WERI-Rb-1 (cell line): ENCODE data around the gene FAM171A2.

Experiments used
- DNase-seq: peaks from one replicate; pipeline ENCODE4 v3.0.0-alpha.2; 2020
- H3K27ac ChIP-seq: fragments of 250-450 bp; sonication (Bioruptor Pico); 2 replicates; pipeline ENCODE4 v1.5.1; 2020; ENCODE audit warnings: mild to moderate bottlenecking, moderate library complexity
- H3K27me3 ChIP-seq: fragments of 250-450 bp; sonication (Bioruptor Pico); 2 replicates; pipeline ENCODE4 v1.5.1; 2021; ENCODE audit warnings: mild to moderate bottlenecking, low read depth, moderate library complexity; ENCODE audit not compliant: insufficient read depth, severe bottlenecking
- H3K36me3 ChIP-seq: fragments of 250-450 bp; sonication (Bioruptor Pico); 2 replicates; pipeline ENCODE4 v1.5.1; 2020; ENCODE audit warnings: mild to moderate bottlenecking, moderate library complexity
- H3K4me3 ChIP-seq: 2 replicates; pipeline ENCODE4 v1.5.1; 2011; ENCODE audit warnings: low read depth, mild to moderate bottlenecking, control low read depth, low read length
- H3K9me3 ChIP-seq: fragments of 250-450 bp; sonication (Bioruptor Pico); 2 replicates; pipeline ENCODE4 v1.5.1; 2021; ENCODE audit warnings: mild to moderate bottlenecking, moderate library complexity; ENCODE audit not compliant: severe bottlenecking
- TF ChIP-seq, protein P1 (sequence below): IDR thresholded peaks from 2 replicates; pipeline ENCODE4 v1.5.1; 2011; ENCODE audit warnings: low read depth, mild to moderate bottlenecking, control low read depth, inconsistent platforms, low read length

FAM171A2 gene

DNA sequence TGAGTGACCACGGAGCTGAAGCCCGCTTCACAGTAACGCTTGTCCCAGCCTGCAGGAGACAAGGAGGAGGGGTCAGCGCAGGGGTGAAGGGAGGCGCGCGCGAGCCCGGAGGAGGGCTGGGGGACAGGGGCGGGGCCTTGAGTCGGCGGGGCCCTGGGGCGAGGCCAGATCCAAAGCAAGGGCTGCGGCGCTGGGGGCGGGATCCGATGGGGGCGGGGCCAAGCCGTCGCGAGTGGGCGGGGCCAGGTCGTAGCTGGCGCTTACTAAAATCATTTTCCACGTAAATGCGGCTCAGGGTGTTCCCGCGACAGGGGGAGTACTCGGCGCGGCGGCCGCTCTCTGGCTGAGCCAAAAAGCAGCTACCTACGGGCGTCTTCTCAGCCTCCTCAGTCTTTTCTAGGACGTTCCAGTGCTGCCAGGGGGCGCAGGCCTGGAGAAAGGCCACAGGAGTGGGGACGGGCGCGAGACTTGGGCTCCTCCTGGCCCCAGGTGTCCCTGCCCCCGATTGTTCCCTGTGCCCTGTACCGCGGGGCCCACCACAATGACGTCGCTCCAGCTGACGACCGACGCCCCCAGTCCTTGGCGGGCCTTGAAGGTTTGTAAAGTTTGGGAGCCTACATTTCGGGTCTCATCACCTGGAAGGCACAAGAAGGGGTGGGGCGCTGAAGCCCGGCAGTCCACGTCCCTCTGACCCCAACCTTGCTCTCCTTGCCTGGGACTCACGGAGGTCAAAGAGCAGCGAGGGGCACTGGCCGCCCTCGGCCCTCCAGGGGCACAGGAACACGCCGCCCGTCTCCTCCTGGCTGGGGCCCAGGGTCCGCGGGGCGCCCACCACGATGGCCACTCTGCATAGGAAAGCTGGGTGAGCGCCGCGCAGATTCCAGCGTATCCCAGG lies 21.9 kb upstream of the FAM171A2 start:
- peak; percentile 82 for DNase-seq
- Histone ChIP-seq H3K9me3 (peaks cover 17% of the 10 kb centered on the region), H3K36me3 (no peaks in the 10 kb centered on the region), H3K27ac (no peak overlapping the region), H3K4me3 (peak overlapping the region; percentile 51), H3K27me3 (no peaks in the 10 kb centered on the region)
- TF ChIP-seq, protein P1, sequence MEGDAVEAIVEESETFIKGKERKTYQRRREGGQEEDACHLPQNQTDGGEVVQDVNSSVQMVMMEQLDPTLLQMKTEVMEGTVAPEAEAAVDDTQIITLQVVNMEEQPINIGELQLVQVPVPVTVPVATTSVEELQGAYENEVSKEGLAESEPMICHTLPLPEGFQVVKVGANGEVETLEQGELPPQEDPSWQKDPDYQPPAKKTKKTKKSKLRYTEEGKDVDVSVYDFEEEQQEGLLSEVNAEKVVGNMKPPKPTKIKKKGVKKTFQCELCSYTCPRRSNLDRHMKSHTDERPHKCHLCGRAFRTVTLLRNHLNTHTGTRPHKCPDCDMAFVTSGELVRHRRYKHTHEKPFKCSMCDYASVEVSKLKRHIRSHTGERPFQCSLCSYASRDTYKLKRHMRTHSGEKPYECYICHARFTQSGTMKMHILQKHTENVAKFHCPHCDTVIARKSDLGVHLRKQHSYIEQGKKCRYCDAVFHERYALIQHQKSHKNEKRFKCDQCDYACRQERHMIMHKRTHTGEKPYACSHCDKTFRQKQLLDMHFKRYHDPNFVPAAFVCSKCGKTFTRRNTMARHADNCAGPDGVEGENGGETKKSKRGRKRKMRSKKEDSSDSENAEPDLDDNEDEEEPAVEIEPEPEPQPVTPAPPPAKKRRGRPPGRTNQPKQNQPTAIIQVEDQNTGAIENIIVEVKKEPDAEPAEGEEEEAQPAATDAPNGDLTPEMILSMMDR: 0 out of 2 replicates have a peak, but pooled peaks have one; percentile 2

DNA sequence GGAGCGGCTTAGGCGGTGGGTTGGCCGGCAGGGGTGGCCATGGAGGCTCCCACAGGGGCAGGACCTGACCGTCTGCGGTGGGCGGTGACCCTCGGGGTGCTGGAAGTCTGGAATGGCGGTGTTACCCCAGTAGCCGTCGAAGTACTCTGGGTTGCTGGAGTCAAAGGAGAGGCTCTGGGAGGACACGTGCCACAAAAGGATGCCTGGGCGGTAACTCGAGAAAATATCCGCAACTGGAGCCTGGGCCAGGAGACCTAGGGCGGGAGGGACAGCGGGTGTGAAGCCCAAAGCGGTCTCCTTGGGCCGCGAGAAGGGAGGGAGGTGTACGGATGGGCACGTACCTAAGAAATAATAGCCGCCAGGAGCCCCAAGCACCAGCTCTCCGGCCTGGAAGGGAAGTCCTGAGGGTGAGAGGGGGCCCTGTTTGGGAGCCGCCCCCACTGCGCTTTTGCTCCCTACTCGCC lies 21.2 kb upstream of the FAM171A2 start:
- Histone ChIP-seq H3K27me3 (no peaks in the 10 kb centered on the region), H3K27ac (no peak overlapping the region), H3K9me3 (peaks cover 17% of the 10 kb centered on the region), H3K36me3 (no peaks in the 10 kb centered on the region), H3K4me3 (no peak overlapping the region)
- TF ChIP-seq, protein P1: no peak
- no peak for DNase-seq

DNA sequence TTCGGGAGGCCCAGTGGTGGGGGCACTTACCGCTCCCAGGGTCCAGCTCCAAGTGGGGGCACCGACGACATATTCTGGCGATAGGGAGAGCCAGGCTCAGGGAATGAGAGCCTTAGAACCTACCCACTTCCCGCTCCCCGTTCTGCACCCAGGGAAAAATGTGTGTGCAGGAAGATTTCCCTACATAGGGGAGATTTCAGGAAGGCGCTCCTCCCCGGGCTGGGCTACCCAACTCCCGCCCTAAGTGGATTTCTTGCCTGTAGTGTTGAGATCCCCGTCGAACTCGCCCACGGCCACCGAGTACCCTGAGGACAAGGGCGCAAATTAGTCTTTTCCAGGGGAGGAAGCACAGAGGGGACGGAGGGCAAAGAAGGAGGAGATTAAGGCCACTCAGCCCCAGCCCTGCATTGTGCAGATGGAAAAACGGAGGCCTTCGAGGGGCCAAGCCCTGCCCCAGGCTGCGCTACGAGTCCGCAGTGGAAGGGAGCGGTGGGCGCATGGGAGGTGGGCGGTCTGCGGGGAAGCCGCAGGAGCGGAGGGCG lies 20.7 kb upstream of the FAM171A2 start:
- no peak for DNase-seq
- Histone ChIP-seq H3K9me3 (peaks cover 17% of the 10 kb centered on the region), H3K27ac (no peak overlapping the region), H3K36me3 (no peaks in the 10 kb centered on the region), H3K4me3 (no peak overlapping the region), H3K27me3 (no peaks in the 10 kb centered on the region)
- TF ChIP-seq, protein P1: no peak

- DNase-seq: no peak
Measured at GRCh38 chr17:44383861-44384260, 20.2 kb upstream of the FAM171A2 start.

DNA sequence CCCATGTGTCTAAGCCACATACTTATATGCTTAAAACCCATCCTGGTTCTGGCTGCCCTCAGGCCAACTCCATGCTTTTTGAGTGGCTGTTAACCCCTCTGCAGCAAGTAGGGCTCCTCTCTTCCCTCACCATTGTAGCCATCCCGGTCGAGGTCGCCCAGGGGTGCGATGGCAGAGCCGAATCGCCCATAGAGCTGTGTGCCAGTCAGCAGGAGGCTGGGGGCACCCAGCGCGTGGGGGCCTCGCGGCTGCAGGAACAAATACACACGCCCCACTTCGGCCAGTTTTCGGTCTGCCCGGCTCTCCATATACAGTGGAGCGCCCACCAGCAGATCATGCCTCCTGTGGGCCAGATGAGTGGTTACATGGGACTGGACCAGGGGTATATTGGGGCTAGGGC lies 19.7 kb upstream of the FAM171A2 start:
- H3K4me3 ChIP-seq: no peak overlapping the region
- no peaks in the 10 kb centered on the region for H3K27me3 ChIP-seq
- TF ChIP-seq, protein P1: no peak
- DNase-seq: no peak
- peaks cover 17% of the 10 kb centered on the region for H3K9me3 ChIP-seq
- no peaks in the 10 kb centered on the region for H3K36me3 ChIP-seq
- H3K27ac ChIP-seq: no peak overlapping the region

More at GRCh38 chr17:44383861-44384260, 20.2 kb upstream of the FAM171A2 start:
- peaks cover 17% of the 10 kb centered on the region for H3K9me3 ChIP-seq
- H3K27ac ChIP-seq: no peak overlapping the region
- TF ChIP-seq, protein P1: no peak
- H3K27me3 ChIP-seq: no peaks in the 10 kb centered on the region
- H3K4me3 ChIP-seq: no peak overlapping the region
- no peaks in the 10 kb centered on the region for H3K36me3 ChIP-seq
